GM19240 (cell line): ENCODE data around the gene CEP290.
"Not testable (repeated sequence)": the region's sequence is repeated elsewhere in the genome, so short reads cannot be mapped to it uniquely, and the experiment has no call there.

ENCODE experiments used
- DNase-seq: peaks from one replicate; pipeline ENCODE4 v3.0.0; 2011; ENCODE audit warnings: low spot score; ENCODE audit not compliant: insufficient read length

Gene CEP290

DNA sequence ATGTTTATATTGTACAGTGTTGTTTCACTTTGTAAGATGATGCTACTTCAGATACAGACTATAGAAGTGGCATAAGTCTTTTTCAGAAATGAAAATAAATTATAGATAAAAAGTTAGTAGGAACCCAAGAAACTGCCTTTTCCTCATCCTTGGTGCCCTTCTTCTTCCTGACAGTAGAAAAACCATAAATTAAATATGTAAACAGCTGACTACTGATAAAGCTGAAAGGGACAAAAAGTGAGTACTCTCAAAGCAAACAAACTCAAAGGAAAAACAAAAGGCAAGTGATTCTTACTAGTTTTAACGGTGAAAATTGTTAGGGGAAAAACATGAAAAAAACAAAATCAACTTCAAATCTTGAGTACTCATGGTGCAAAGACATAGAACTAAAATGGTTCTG lies 104.1 kb downstream of the CEP290 start:
- no peak for DNase-seq

DNA sequence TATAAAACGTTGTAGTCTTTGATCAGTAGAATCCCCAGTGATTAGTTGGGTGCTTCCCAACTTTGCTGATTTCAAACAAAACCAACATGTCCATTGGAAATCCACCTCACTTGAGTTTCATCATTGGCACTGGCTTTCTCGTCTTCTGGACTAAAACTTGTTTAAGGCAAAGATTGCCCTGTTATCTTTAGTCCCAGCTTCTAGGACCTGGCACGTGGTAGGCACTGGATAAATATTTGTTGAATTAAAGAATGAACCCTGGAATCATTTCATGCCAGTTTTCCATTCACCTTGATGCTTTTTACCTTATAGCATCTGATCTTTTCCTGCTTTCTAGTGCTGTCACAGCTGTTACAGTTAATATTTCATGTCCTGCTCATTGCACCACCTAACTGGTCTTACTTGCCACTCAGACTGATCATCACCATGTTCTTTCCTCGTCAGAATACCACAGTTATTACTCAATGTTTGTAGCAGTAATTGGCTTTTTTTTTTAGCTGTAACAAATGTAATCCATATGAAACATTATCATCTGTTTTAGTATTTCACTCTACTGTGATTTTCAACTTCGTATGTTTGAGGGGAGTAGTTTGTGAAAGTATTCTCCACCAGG lies 105.4 kb downstream of the CEP290 start:
- DNase-seq: no peak

DNA sequence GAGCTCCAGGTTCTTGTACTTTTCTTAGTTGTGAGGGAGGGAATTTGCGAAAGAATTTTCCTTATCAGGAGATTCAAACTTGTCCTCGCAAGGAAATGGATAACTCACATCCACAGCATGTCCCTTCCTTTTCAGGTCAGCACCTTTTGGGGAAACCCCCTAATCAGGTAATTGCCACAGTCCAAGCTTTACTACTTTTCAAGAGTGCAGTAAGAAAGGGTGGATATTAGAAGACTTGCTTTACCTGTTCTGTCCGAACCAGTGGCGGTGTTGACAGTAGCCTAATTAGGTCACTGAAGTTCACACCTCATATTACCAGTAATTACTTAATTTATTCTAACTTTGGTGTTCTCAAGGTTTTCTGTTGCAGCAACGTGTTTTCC lies 106.0 kb downstream of the CEP290 start:
- no peak for DNase-seq

DNA sequence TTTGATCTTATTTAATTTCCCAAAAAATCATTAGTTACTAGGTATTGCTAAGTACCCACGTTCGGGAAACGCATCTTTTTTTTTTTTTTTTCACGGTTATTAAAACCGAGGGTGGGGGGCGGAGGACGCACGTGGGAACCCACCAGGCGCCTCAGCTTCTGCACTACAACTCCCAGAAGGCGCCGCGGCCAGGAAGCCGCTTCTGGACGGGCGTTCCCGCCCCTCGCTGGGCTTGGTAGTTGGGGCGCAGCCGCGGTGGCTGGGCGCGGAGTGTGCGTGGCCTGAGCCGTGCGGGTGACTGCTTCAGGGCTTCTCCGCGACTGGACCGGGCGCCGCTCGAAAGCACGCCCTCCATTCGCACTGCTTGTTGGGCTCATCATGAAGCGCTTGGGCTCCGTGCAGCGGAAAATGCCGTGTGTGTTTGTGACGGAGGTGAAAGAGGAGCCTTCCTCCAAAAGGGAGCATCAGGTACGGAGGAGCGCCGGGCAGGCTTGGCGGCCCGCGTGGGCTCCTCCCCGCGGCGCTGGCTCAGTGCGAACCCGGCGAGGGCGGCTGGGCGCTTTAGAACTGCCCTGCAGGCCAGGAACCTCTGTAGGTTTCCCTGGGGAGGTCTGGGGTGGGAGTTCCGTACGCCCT lies 106.5 kb downstream of the CEP290 start:
- DNase-seq: peak; percentile 75

DNA sequence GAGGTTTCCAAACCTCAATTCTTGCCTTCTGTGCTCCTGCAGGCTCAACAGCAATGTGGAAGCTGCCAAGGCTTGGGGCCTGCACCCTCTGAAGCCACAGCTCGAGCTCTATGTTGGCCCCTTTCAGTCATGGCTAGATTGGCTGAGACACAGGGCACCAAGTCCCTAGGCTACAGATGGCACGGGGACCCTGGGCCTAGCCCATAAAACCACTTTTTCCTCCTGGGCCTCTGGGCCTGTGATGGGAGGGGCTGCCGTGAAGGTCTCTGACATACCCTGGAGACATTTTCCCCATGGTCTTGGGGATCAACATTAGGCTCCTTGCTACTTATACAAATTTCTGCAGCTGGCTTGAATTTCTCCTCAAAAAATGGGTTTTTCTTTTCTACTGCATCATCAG lies 110.7 kb downstream of the CEP290 start:
- not testable (repeated sequence) for DNase-seq

DNA sequence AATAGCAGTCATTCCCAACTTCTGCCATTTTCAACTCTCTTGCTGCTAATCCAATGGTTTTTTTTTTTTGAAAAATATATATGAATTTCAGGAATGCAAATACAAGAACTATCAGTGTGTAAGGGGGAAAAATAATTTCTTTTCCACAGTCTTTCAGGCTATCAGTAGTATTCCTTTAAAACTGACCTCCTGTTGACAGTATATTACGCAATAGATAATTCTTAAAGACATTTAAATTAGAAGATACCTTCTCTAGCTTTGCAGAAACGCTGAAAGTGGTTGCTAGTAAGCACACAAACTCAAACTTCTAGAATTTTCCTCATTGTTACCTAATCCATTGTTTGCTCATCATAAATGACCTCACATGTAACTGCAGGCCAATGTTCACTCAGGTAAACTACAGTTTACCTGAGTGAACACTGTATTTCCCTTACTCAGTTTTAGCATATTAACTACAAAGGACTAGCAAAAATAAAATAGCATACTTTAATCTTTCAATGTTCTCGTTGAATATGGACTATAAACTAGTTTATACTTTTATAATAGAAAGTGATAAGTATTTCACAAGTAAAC lies 112.7 kb downstream of the CEP290 start, which contains the start of gene C12orf50:
C12orf50 (minus strand) TSS at position 309 of the 573 bp plus-strand sequence. CDS start 2,439 bp downstream, outside the sequence.
- no peak for DNase-seq

DNA sequence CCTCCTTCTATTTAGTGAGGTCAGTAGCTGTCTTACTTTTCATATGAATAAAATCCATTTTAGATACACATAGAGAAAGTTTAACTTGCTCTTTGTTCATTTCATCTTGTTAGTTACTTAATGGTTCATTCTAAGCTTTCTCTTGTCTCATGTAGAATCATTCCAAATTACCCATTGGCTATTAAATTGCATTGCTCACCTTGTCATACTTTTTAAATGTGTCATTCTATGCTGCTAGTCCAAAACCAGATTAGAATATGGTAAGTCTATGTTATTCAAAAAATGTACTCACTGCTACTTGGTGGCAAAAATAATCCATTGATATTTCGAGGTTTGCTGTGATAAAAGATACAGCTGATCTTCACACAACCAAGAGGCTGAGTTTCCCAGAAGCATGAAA lies 115.7 kb downstream of the CEP290 start:
- DNase-seq: no peak

DNA sequence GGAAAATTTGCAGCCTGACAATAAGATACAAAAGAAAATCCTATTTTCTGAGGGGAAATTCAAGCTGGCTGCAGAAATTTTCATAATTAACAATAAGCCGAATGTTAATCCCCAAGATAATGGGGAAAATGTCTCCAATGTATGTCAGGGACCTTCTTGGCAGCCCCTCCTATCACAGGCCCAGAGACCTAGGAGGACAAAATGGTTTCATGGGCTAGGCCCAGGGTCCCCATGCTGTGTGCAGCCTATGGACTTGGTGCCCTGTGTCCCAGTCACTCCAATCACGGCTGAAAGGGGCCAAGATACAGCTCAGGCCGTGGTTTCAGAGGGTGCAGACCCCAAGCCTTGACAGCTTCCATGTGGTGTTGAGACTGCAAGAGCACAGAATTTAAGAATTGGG lies 123.9 kb downstream of the CEP290 start:
- no peak for DNase-seq

DNA sequence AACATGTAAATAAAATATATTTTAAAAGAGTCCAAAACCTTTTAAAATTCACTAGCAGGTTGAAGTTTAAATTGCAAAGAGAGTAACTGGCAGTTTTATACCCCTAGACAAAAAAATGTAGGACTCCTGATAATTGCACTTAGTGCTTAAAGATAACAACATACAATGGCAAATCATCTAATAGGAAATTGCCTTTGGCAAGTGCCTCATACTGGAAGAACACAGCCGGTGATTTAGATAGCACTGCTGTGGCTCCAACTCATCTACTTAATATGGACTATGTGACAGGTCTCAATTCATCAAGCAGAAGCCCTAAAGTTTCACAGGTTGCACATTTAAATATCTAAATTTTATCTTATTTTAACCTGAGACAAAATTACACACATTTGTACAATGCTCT lies 126.1 kb downstream of the CEP290 start:
- DNase-seq: no peak

DNA sequence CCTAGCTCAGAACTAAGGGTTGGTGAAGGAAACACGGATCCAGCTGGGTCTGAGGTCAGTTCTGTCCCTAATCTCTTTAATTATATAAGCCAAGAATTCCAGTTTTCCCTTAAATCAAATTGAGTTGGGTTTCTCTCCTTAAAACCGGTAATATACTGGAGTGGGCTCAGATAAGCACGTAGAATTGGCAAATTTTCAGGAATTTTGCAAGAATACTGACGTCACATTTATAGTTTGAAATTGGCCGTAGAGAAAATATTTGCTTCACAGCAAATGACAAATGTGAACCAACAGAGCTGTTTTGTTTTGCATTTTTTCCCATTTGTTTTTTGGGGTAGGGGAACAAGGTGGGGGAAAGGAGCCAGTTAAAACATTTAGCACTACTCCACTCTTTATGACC lies 130.1 kb downstream of the CEP290 start:
- no peak for DNase-seq

DNA sequence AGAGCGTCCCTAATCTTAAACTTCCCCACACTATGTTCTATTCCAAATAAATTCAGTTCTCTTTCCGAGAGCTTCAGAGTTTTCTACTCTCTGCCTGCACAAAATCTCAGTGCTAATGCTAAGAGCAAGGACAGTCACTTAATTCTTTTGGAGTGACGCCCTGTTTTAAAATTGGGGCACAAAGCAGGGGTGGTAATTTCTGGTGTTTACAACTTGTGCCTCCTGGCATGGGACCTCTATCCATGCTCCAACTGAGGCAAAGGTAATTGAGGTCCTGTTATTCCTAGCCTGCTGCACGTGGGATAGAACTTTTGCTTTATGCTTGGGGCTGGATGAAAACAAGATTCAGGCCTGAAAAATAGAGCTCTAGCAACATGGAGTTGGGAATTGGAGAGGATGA lies 135.5 kb downstream of the CEP290 start:
- DNase-seq: no peak

DNA sequence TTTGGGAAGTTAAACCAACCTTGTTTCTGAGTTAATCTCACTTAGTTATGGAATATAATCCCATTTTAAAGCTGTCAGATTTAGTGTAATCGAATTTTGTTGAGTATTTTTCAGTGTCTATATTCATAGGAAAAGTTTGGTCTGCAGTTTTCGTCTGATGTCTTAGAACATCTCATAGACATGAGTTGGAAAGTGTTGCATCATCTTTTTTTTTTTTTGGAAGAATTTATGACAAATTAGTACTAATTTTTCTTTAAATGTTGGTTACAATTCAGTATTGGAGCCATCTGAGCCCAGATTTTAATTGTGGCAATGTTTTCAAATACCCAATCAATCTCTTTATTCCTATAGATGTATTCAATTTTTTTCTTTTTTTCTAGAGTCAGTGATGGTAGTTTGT lies 140.6 kb downstream of the CEP290 start:
- DNase-seq: no peak
